H9 (cell line): ENCODE results near the gene FAM83C. TPM values are rescaled to one million over a fixed set of nuclear protein-coding genes. Genes with fewer than 3 reads are reported as not detected.

Source experiments
- DNase-seq: peaks from one replicate; pipeline ENCODE4 v3.0.0-alpha.2; 2017
- H2AFZ ChIP-seq: one replicate; pipeline ENCODE4 v1.6.1; 2013; ENCODE audit warnings: mild to moderate bottlenecking, low read length, control low read depth, moderate library complexity
- H2AK5ac ChIP-seq: 2 replicates; pipeline ENCODE4 v1.6.1; 2013; ENCODE audit warnings: low read length, control low read depth, mixed read lengths; ENCODE audit not compliant: insufficient read length
- H2BK120ac ChIP-seq: one replicate; pipeline ENCODE4 v1.6.1; 2013; ENCODE audit warnings: low read depth, mild to moderate bottlenecking, low read length, control low read depth, inconsistent platforms; ENCODE audit not compliant: poor library complexity, severe bottlenecking
- H2BK12ac ChIP-seq: 2 replicates; pipeline ENCODE4 v1.6.1; 2013; ENCODE audit warnings: low read length, control low read depth, mixed read lengths, low read depth; ENCODE audit not compliant: insufficient read length
- H2BK15ac ChIP-seq: 2 replicates; pipeline ENCODE4 v1.6.1; 2013; ENCODE audit warnings: low read depth, low read length, control low read depth
- H2BK20ac ChIP-seq: one replicate; pipeline ENCODE4 v1.6.1; 2013; ENCODE audit warnings: low read depth, mild to moderate bottlenecking, low read length, control low read depth, inconsistent platforms; ENCODE audit not compliant: poor library complexity, severe bottlenecking
- H2BK5ac ChIP-seq: 2 replicates; pipeline ENCODE4 v1.6.1; 2013; ENCODE audit warnings: low read length, control low read depth, mixed read lengths; ENCODE audit not compliant: insufficient read length
- H3K14ac ChIP-seq: 2 replicates; pipeline ENCODE4 v1.6.1; 2013; ENCODE audit warnings: low read length, control low read depth; ENCODE audit not compliant: insufficient read depth
- H3K18ac ChIP-seq: 2 replicates; pipeline ENCODE4 v1.6.1; 2013; ENCODE audit warnings: low read depth, mild to moderate bottlenecking, mixed read lengths, low read length, control low read depth; ENCODE audit not compliant: insufficient read length
- H3K23ac ChIP-seq: 2 replicates; pipeline ENCODE4 v1.6.1; 2013; ENCODE audit warnings: low read length, control low read depth, mixed read lengths, low read depth; ENCODE audit not compliant: insufficient read length
- H3K23me2 ChIP-seq: 2 replicates; pipeline ENCODE4 v1.6.1; 2013; ENCODE audit warnings: low read depth, mild to moderate bottlenecking, mixed read lengths, low read length, control low read depth; ENCODE audit not compliant: insufficient read length, poor library complexity, severe bottlenecking
- H3K27ac ChIP-seq: 2 replicates; pipeline ENCODE4 v1.5.1; 2013; ENCODE audit warnings: low read length, control low read depth, mixed read lengths, low read depth; ENCODE audit not compliant: insufficient read length
- H3K27me3 ChIP-seq: 2 replicates; pipeline ENCODE4 v1.6.1; 2013; ENCODE audit warnings: low read length, control low read depth, inconsistent platforms; ENCODE audit not compliant: insufficient read depth
- H3K4ac ChIP-seq: 2 replicates; pipeline ENCODE4 v1.6.1; 2013; ENCODE audit warnings: low read depth, mild to moderate bottlenecking, control low read depth, inconsistent platforms, low read length, moderate library complexity
- H3K4me1 ChIP-seq: 2 replicates; pipeline ENCODE4 v1.6.1; 2013; ENCODE audit warnings: low read length, control low read depth, inconsistent platforms; ENCODE audit not compliant: insufficient read depth
- H3K4me2 ChIP-seq: 2 replicates; pipeline ENCODE4 v1.6.1; 2013; ENCODE audit warnings: low read length, control low read depth, mixed read lengths; ENCODE audit not compliant: insufficient read length, insufficient read depth
- H3K56ac ChIP-seq: 2 replicates; pipeline ENCODE4 v1.6.1; 2013; ENCODE audit warnings: low read depth, mild to moderate bottlenecking, mixed read lengths, low read length, control low read depth; ENCODE audit not compliant: insufficient read length
- H3K79me1 ChIP-seq: 2 replicates; pipeline ENCODE4 v1.6.1; 2013; ENCODE audit warnings: low read depth, mild to moderate bottlenecking, moderate library complexity, low read length, control low read depth, inconsistent platforms; ENCODE audit not compliant: insufficient read depth, poor library complexity, severe bottlenecking
- H3K79me2 ChIP-seq: 2 replicates; pipeline ENCODE4 v1.6.1; 2013; ENCODE audit warnings: low read length, control low read depth, inconsistent platforms; ENCODE audit not compliant: insufficient read depth
- H3K9ac ChIP-seq: 2 replicates; pipeline ENCODE4 v1.6.1; 2013; ENCODE audit warnings: low read length, control low read depth, mixed read lengths; ENCODE audit not compliant: insufficient read length; ENCODE audit errors: extremely low read depth
- H3K9me3 ChIP-seq: one replicate; pipeline ENCODE4 v1.6.1; 2013; ENCODE audit warnings: low read depth, low read length, inconsistent platforms; ENCODE audit not compliant: control insufficient read depth
- H3T11ph ChIP-seq: one replicate; pipeline ENCODE4 v1.6.1; 2013; ENCODE audit warnings: mild to moderate bottlenecking, low read length, control low read depth, inconsistent platforms
- H4K20me1 ChIP-seq: one replicate; pipeline ENCODE4 v1.6.1; 2013; ENCODE audit not compliant: control insufficient read depth, insufficient read length, insufficient read depth
- H4K5ac ChIP-seq: 2 replicates; pipeline ENCODE4 v1.6.1; 2013; ENCODE audit warnings: low read depth, mild to moderate bottlenecking, mixed read lengths, low read length, control low read depth; ENCODE audit not compliant: insufficient read length
- H4K8ac ChIP-seq: replicated peaks from 2 replicates; pipeline ENCODE4 v1.6.1; 2013; ENCODE audit warnings: low read length, control low read depth, mixed read lengths, low read depth; ENCODE audit not compliant: insufficient read length
- H4K91ac ChIP-seq: 2 replicates; pipeline ENCODE4 v1.6.1; 2013; ENCODE audit warnings: low read depth, mild to moderate bottlenecking, moderate library complexity, mixed read lengths, low read length, control low read depth; ENCODE audit not compliant: insufficient read length
- H3K27ac Mint-ChIP-seq, 3 experiments: 2 replicates in 2 of 3; 3 replicates in 1 of 3; pipeline ENCODE4 v1.8.0; 2020 to 2021; ENCODE audit warnings: mixed read lengths in 3 of 3, mild to moderate bottlenecking in 1 of 3, moderate library complexity in 1 of 3
- H3K27me3 Mint-ChIP-seq: 2 replicates; pipeline ENCODE4 v1.8.0; 2021; ENCODE audit warnings: low read depth, mild to moderate bottlenecking, moderate library complexity, mixed read lengths
- H3K36me3 Mint-ChIP-seq, 3 experiments: 2 replicates in 2 of 3; 3 replicates in 1 of 3; pipeline ENCODE4 v1.8.0; 2020 to 2021; ENCODE audit warnings: low read depth in 3 of 3, mixed read lengths in 3 of 3; ENCODE audit not compliant: insufficient read depth in 1 of 3
- H3K4me1 Mint-ChIP-seq, 2 experiments: 2 replicates each; pipeline ENCODE4 v1.8.0; 2020; ENCODE audit warnings: mixed read lengths in 2 of 2
- H3K4me3 Mint-ChIP-seq, 2 experiments: 2 replicates in 1 of 2; 3 replicates in 1 of 2; pipeline ENCODE4 v1.8.0; 2020 to 2021; ENCODE audit warnings: mild to moderate bottlenecking in 2 of 2, mixed read lengths in 2 of 2, moderate library complexity in 1 of 2
- H3K9me3 Mint-ChIP-seq, 2 experiments: 2 replicates in 1 of 2; 3 replicates in 1 of 2; pipeline ENCODE4 v1.8.0; 2020; ENCODE audit warnings: mild to moderate bottlenecking in 2 of 2, mixed read lengths in 2 of 2, moderate library complexity in 1 of 2
- CTCF ChIP-seq: fragments of 200-600 bp; sonication (generic); conservative IDR thresholded peaks from 3 replicates; pipeline ENCODE4 v1.8.0; 2021; ENCODE audit warnings: antibody characterized with exemption, mild to moderate bottlenecking
- WGBS: extraction: QIAGEN DNeasy Blood & Tissue Kit; methylation state at CpG from one replicate; pipeline ENCODE4 v1.1.7; 2013; ENCODE audit warnings: missing lambda C conversion rate, low lambda C conversion rate, mixed read lengths; ENCODE audit not compliant: insufficient read length; ENCODE audit errors: extremely low coverage; 5-methylcytosine and 5-hydroxymethylcytosine counted together
- total RNA-seq: library from RNA; stranded (reverse); gene quantifications from 2 replicates; pipeline ENCODE4 v1.2.1, GENCODE V29; 2021

FAM83C gene
- total RNA-seq, 1 experiment from 2014 or later = not detected

- no CpG with 5 or more reads among the region's 12 CpGs for WGBS
- no peak overlapping the region for H2BK15ac ChIP-seq
- no peak overlapping the region for H3K18ac ChIP-seq
- H2AK5ac ChIP-seq = no peak overlapping the region
- no peaks in the 10 kb centered on the region for H3K79me2 ChIP-seq
- H3K9me3 ChIP-seq = no peaks in the 10 kb centered on the region
- Mint-ChIP-seq H3K9me3 (no peaks in the 10 kb centered on the region; a peak in 1 of 5 replicates), H3K27me3 (no peaks in the 10 kb centered on the region; the same call in 1 of the 2 replicates), H3K4me3 (no peak overlapping the region), H3K36me3 (peaks cover 0 to 58% (median 38%) of the 10 kb centered on the region in 3 experiments; a peak in 4 of 7 replicates), H3K4me1 (peaks cover 39 to 46% of the 10 kb centered on the region in 2 experiments), H3K27ac (peak overlapping the region in 1 of 3 experiments; percentile 20; a peak in 1 of 7 replicates)
- H3K23ac ChIP-seq = no peak overlapping the region
- H4K20me1 ChIP-seq = no peaks in the 10 kb centered on the region
- H2BK20ac ChIP-seq = no peak overlapping the region
- H2AFZ ChIP-seq = no peak overlapping the region
- H3K56ac ChIP-seq = no peak overlapping the region
- no peak overlapping the region for H4K5ac ChIP-seq
- H3K79me1 ChIP-seq = no peaks in the 10 kb centered on the region
- H4K8ac ChIP-seq = no peak overlapping the region
- H3K27ac ChIP-seq = no peak overlapping the region
- no peak overlapping the region for H3K9ac ChIP-seq
- H3K4me2 ChIP-seq = no peak overlapping the region
- H3K4me1 ChIP-seq = no peaks in the 10 kb centered on the region; the same call in 1 of the 2 replicates
- no peak overlapping the region for H2BK12ac ChIP-seq
- TF ChIP-seq CTCF = no peak
- H3T11ph ChIP-seq = no peak overlapping the region
- H3K27me3 ChIP-seq = no peaks in the 10 kb centered on the region
- no peak overlapping the region for H2BK120ac ChIP-seq
- H2BK5ac ChIP-seq = no peak overlapping the region
- no peak for DNase-seq
- H3K4ac ChIP-seq = no peak overlapping the region
- H3K14ac ChIP-seq = no peak overlapping the region
- H3K23me2 ChIP-seq = no peaks in the 10 kb centered on the region
- H4K91ac ChIP-seq = no peak overlapping the region
These were observed 37.7 kb downstream of the FAM83C start for GRCh38 chr20:35254448-35254999.
